ENCODE measurements around the gene SEMA5B.

The SEMA5B gene

GRCh38 chr3:123066599-123066895 lies 39.0 kb upstream of the SEMA5B start:
- TF ChIP-seq CTCF (conservative IDR thresholded peaks at IDR 0.05; ENCODE audit: low read depth, low read length) = no peak
- H3K4me3 ChIP-seq (ENCODE audit: low read length) = peak overlapping the region; percentile 82
- no peak for DNase-seq (ENCODE audit: low read depth)

- no peak overlapping the region for H3K4me3 ChIP-seq (ENCODE audit: low read length)
- no peak for TF ChIP-seq CTCF (conservative IDR thresholded peaks at IDR 0.05; ENCODE audit: low read depth, low read length)
- DNase-seq (ENCODE audit: low read depth) = no peak
These were observed 37.4 kb upstream of the SEMA5B start for GRCh38 chr3:123064914-123065313.

GRCh38 chr3:123064506-123064905 lies 36.9 kb upstream of the SEMA5B start:
- DNase-seq (ENCODE audit: low read depth) = no peak
- TF ChIP-seq CTCF (conservative IDR thresholded peaks at IDR 0.05; ENCODE audit: low read depth, low read length) = no peak
- no peak overlapping the region for H3K4me3 ChIP-seq (ENCODE audit: low read length)

GRCh38 chr3:123063034-123063433 lies 35.5 kb upstream of the SEMA5B start:
- no peak for TF ChIP-seq CTCF (conservative IDR thresholded peaks at IDR 0.05; ENCODE audit: low read depth, low read length)
- H3K4me3 ChIP-seq (ENCODE audit: low read length) = no peak overlapping the region
- no peak for DNase-seq (ENCODE audit: low read depth)

- DNase-seq (ENCODE audit: low read depth) = no peak
- no peak for TF ChIP-seq CTCF (conservative IDR thresholded peaks at IDR 0.05; ENCODE audit: low read depth, low read length)
- H3K4me3 ChIP-seq (ENCODE audit: low read length) = no peak overlapping the region
These were observed 34.3 kb upstream of the SEMA5B start for GRCh38 chr3:123061856-123062255.

- no peak overlapping the region for H3K4me3 ChIP-seq (ENCODE audit: low read length)
- no peak for TF ChIP-seq CTCF (conservative IDR thresholded peaks at IDR 0.05; ENCODE audit: low read depth, low read length)
- no peak for DNase-seq (ENCODE audit: low read depth)
These were observed 32.5 kb upstream of the SEMA5B start for GRCh38 chr3:123060054-123060453.

- DNase-seq (ENCODE audit: low read depth) = no peak
- TF ChIP-seq CTCF (conservative IDR thresholded peaks at IDR 0.05; ENCODE audit: low read depth, low read length) = no peak
- H3K4me3 ChIP-seq (ENCODE audit: low read length) = no peak overlapping the region
These were observed 30.9 kb upstream of the SEMA5B start for GRCh38 chr3:123058505-123058904.

Data from retinal pigment epithelial cell (primary cell).